Naive B cell (primary cell): ENCODE data around the gene GNA14. TPM values are rescaled to one million over a fixed set of nuclear protein-coding genes. Genes with fewer than 3 reads are reported as not detected.
"Not testable (repeated sequence)": the region's sequence is repeated elsewhere in the genome, so short reads cannot be mapped to it uniquely, and the experiment has no call there.

ENCODE experiments used
- ATAC-seq, 2 donors: fragments of 150-1000 bp; cut with Tn5 transposase; 2 replicates each; pipeline ENCODE4 v1.10.0; 2021; ENCODE audit warnings: low read depth in 2 of 2, mild to moderate bottlenecking in 2 of 2, moderate library complexity in 2 of 2
- DNase-seq: peaks from one replicate; pipeline ENCODE4 v3.0.0; 2022
- H3K27ac Mint-ChIP-seq, 6 donors: one replicate each; pipeline ENCODE4 v1.8.0; 2020 to 2022; ENCODE audit warnings: mild to moderate bottlenecking in 6 of 6, mixed read lengths in 6 of 6, moderate library complexity in 5 of 6, inconsistent platforms in 2 of 6
- H3K27me3 Mint-ChIP-seq, 3 donors: one replicate each; pipeline ENCODE4 v1.8.0; 2021 to 2022; ENCODE audit warnings: mixed read lengths in 3 of 3, mild to moderate bottlenecking in 1 of 3
- H3K36me3 Mint-ChIP-seq, 2 donors: one replicate each; pipeline ENCODE4 v1.8.0; 2020 to 2022; ENCODE audit warnings: mixed read lengths in 2 of 2, inconsistent platforms in 1 of 2, mild to moderate bottlenecking in 1 of 2
- H3K4me1 Mint-ChIP-seq, 3 donors: one replicate each; pipeline ENCODE4 v1.8.0; 2020 to 2022; ENCODE audit warnings: mixed read lengths in 3 of 3, inconsistent platforms in 1 of 3, mild to moderate bottlenecking in 1 of 3, moderate library complexity in 1 of 3
- H3K4me3 Mint-ChIP-seq, 8 donors: one replicate each; pipeline ENCODE4 v1.8.0; 2020 to 2022; ENCODE audit warnings: mild to moderate bottlenecking in 8 of 8, mixed read lengths in 8 of 8, moderate library complexity in 8 of 8, inconsistent platforms in 2 of 8
- H3K9me3 Mint-ChIP-seq, 7 donors: one replicate each; pipeline ENCODE4 v1.8.0; 2020 to 2022; ENCODE audit warnings: mixed read lengths in 7 of 7, mild to moderate bottlenecking in 5 of 7, inconsistent platforms in 2 of 7, moderate library complexity in 1 of 7
- polyA plus RNA-seq, 6 donors: library from polyadenylated mRNA; unstranded; fragments of 300-500 nt; fragmentation: Illumina TruSeq; gene quantifications; one replicate each; pipeline ENCODE4 v1.2.3, GENCODE V29; 2021; ENCODE audit warnings: low read depth in 6 of 6

Gene GNA14
- polyA plus RNA-seq, 6 donors from 2014 or later = not detected

DNA sequence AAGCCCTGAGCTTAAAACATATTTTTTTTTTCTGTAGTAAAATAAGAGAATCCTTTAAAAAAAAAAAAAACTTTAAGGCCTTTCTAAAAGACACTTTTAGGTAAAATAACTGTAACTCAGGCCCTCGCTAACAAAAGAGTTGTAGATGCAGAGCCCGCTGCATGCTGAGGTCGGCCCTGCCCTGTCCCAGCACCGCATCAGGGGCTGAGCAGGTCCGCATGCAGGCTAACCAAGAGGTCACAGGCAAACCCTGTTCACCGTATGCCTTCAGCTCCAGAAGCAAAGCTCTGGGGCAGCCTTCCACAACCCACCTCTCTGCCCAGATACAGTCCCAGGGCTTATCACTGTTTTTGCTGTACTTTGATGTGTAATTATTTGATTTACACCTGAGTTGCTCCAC is 216.1 kb downstream of the GNA14 start:
- ATAC-seq (no peak), DNase-seq (no peak)
- Mint-ChIP-seq H3K4me3 (no peak overlapping the region), H3K36me3 (no peaks in the 10 kb centered on the region), H3K27me3 (peaks cover 6 to 15% (median 9%) of the 10 kb centered on the region in 3 donors), H3K9me3 (no peaks in the 10 kb centered on the region), H3K4me1 (peaks cover 0 to 6% (median 3%) of the 10 kb centered on the region in 3 donors), H3K27ac (no peak overlapping the region)

DNA sequence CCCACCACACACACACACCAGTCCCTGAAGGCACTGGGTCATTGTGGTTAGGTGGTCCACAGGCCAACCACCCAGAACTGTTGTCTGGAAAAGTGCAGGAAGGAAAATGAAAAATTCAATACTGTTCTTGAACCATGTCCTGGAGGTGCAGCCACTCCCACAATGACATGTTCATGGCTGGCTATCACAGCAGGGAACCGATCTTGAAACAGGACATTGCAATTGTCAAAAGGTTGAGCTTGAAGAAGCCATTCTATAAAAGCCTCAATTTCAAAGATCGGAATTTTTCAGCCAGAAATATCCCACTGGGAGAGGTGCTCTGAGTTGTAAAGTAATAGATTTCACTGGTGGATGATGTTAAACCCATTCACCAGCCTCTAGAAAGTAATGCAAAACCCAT is 218.2 kb downstream of the GNA14 start:
- H3K9me3 Mint-ChIP-seq = no peaks in the 10 kb centered on the region
- H3K36me3 Mint-ChIP-seq = no peaks in the 10 kb centered on the region
- DNase-seq (no peak), ATAC-seq (no peak)
- peaks cover 0 to 6% (median 3%) of the 10 kb centered on the region in 3 donors for H3K4me1 Mint-ChIP-seq
- H3K27ac Mint-ChIP-seq = no peak overlapping the region
- no peak overlapping the region for H3K4me3 Mint-ChIP-seq
- peaks cover 6 to 12% (median 8%) of the 10 kb centered on the region in 3 donors for H3K27me3 Mint-ChIP-seq

- Mint-ChIP-seq H3K4me3 (no peak overlapping the region), H3K27ac (no peak overlapping the region), H3K27me3 (peaks cover 0 to 12% (median 0%) of the 10 kb centered on the region in 3 donors), H3K9me3 (peaks cover 0 to 2% (median 0%) of the 10 kb centered on the region in 7 donors), H3K36me3 (no peaks in the 10 kb centered on the region), H3K4me1 (no peaks in the 10 kb centered on the region)
- DNase-seq = no peak
- no peak for ATAC-seq
Measured at GRCh38 chr9:77427256-77427927, 220.7 kb downstream of the GNA14 start.

DNA sequence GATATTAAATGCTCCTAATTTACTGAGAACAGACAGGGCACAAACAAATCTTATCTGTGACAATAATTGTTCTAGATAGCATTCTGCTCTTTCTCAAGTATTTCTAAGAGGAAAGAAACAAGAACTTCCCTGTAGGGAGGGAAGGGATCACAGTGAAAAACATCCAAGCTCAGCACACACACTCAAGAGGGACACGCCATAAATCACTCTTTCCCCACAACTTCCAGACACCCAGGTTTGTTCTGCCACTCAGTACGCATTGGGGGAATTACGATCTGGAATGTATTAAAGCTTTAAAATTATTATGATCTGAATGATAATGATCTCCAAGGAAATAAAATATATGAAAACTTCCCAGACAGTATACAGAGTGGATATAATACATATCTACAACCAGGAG is 221.4 kb downstream of the GNA14 start:
- Mint-ChIP-seq H3K27ac (no peak overlapping the region), H3K9me3 (peaks cover 0 to 2% (median 0%) of the 10 kb centered on the region in 7 donors), H3K4me3 (no peak overlapping the region), H3K4me1 (no peaks in the 10 kb centered on the region), H3K27me3 (peaks cover 0 to 12% (median 0%) of the 10 kb centered on the region in 3 donors), H3K36me3 (no peaks in the 10 kb centered on the region)
- ATAC-seq (no peak), DNase-seq (no peak)

DNA sequence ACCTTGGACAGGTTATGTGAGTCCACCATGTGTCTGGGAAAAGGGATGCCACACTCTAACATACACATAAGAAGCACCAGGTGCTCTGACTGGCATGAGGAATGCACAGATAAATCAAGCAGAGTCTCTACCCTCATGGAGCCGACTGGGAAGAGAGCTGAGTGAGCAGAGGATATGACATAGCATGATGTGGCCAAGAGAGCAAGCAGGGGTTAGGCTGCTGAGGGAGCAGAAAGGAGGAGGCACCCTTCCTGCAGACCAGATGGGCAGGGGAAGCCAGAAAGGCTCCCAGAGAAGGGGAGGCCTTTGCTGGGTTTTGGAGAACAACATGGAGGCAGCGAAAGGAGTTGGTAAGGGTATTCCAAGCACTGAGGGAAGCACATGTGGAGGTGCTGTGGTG is 223.1 kb downstream of the GNA14 start:
- H3K4me3 Mint-ChIP-seq = no peak overlapping the region

DNA sequence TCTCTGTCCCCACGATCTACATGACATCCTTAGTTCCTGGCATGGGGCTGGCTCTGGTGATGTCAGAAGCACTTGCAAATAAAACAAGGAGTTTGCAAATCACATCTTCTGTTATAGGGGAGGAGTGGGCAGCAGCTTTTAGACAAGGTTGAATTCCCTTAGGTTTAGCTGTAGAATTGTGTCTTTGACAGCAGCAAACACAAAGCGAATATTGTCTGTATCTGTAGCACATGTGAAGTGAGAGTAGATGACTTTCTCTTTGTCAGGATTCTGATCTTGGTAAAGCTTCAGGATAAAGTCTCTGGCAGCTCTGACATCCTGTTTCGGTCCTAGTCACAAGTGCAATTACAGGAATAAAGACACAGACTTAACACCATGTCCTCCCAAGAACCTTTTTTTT is 224.3 kb downstream of the GNA14 start:
- H3K27ac Mint-ChIP-seq = no peak overlapping the region
- H3K4me3 Mint-ChIP-seq = no peak overlapping the region
- H3K4me1 Mint-ChIP-seq = no peaks in the 10 kb centered on the region
- DNase-seq (no peak), ATAC-seq (no peak)
- H3K36me3 Mint-ChIP-seq = no peaks in the 10 kb centered on the region
- H3K27me3 Mint-ChIP-seq = peaks cover 0 to 7% (median 0%) of the 10 kb centered on the region in 3 donors
- H3K9me3 Mint-ChIP-seq = peaks cover 0 to 2% (median 0%) of the 10 kb centered on the region in 7 donors

More for the DNA sequence above, 223.1 kb downstream of the GNA14 start:
- DNase-seq = no peak
- peaks cover 0 to 7% (median 0%) of the 10 kb centered on the region in 3 donors for H3K27me3 Mint-ChIP-seq
- H3K36me3 Mint-ChIP-seq = no peaks in the 10 kb centered on the region
- H3K27ac Mint-ChIP-seq = no peak overlapping the region
- no peak for ATAC-seq
- H3K4me1 Mint-ChIP-seq = no peaks in the 10 kb centered on the region
- peaks cover 0 to 2% (median 0%) of the 10 kb centered on the region in 7 donors for H3K9me3 Mint-ChIP-seq

DNA sequence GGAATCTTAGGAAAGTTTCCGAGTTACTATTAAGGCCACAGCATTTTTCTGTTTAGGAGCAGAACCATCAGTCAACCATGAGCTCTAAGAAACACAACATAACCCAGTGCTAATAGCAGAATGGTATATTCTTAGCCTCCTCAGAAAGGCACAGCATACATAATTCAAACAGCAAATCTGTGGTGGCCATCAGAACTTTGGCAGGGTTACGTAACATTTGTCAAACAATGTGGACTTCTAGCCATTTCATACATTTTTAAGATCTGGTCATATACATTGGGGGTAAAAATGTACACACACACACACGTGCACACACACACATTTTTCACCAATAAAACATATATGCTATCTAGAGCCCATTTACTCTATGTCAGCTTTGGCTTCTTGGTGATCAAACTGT is 225.2 kb downstream of the GNA14 start:
- H3K9me3 Mint-ChIP-seq = peaks cover 0 to 2% (median 0%) of the 10 kb centered on the region in 7 donors
- no peak overlapping the region for H3K27ac Mint-ChIP-seq
- DNase-seq = no peak

DNA sequence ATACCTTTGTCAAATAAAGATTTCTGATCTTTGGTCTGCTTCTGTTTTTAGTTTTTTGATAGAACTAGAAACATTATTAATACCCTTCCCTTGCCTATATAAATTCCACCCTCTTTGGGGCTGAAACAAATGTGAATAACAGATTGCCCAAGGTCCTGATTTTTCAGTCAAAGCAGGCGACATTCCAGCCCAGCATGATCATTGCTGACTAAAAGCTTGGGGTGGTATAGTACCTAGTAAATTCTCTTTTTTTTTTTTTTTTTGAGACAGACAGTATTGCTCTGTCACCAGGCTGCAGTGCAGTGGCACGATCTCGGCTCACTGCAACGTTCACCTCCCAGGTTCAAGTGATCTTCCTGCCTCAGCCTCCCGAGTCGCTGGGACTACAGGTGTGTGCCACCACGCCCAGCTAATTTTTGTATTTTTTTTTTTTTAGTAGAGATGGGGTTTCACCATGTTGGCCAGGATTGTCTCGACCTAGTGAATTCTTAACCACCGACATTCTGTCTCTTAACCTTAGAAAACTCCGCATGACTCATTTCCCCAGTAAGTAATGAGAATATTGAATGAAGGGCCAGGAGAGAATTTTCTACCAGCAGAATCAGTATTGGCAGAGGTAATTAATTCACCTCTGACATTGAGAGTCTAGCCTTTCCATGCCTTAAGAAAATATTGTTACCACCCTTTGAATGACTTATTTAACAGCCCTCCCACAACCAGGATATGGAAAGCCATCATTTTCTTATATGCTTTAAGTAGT is 226.4 kb downstream of the GNA14 start:
- ATAC-seq = no peak
- H3K27ac Mint-ChIP-seq = peak overlapping the region in 2 of 6 donors; percentile 44 to 52
- no peaks in the 10 kb centered on the region for H3K36me3 Mint-ChIP-seq
- peaks cover 0 to 7% (median 0%) of the 10 kb centered on the region in 3 donors for H3K27me3 Mint-ChIP-seq
- peaks cover 0 to 2% (median 0%) of the 10 kb centered on the region in 7 donors for H3K9me3 Mint-ChIP-seq
- no peak for DNase-seq
- H3K4me1 Mint-ChIP-seq = no peaks in the 10 kb centered on the region
- H3K4me3 Mint-ChIP-seq = no peak overlapping the region

More for the DNA sequence above, 225.2 kb downstream of the GNA14 start:
- H3K4me3 Mint-ChIP-seq = no peak overlapping the region
- ATAC-seq = no peak
- H3K4me1 Mint-ChIP-seq = no peaks in the 10 kb centered on the region
- H3K27me3 Mint-ChIP-seq = peaks cover 0 to 7% (median 0%) of the 10 kb centered on the region in 3 donors
- no peaks in the 10 kb centered on the region for H3K36me3 Mint-ChIP-seq

DNA sequence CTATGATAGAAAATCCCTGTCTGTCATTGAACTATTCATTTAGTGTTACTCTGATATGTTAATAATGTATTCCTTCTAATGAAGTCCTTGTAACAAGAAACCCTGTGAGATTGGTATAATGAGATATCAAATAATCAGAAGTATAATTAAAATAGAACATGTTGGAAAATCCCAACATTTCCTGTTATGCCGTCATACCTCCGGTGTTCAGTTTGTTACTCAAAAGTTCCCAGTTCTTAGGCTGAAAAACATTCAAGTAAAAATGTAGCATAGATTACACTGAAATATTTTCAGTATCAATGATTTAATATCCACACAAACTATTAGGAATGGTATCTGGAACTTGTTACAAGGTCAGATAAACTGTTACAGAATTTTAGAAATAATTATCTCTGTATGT is 227.5 kb downstream of the GNA14 start:
- Mint-ChIP-seq H3K4me3 (no peak overlapping the region), H3K9me3 (peaks cover 0 to 2% (median 0%) of the 10 kb centered on the region in 7 donors), H3K4me1 (no peaks in the 10 kb centered on the region), H3K36me3 (no peaks in the 10 kb centered on the region), H3K27ac (no peak overlapping the region), H3K27me3 (peaks cover 0 to 7% (median 0%) of the 10 kb centered on the region in 3 donors)
- no peak for DNase-seq
- ATAC-seq = no peak

- Mint-ChIP-seq H3K4me3 (no peak overlapping the region), H3K4me1 (no peaks in the 10 kb centered on the region), H3K27me3 (no peaks in the 10 kb centered on the region), H3K27ac (no peak overlapping the region), H3K36me3 (no peaks in the 10 kb centered on the region), H3K9me3 (peaks cover 0 to 3% (median 0%) of the 10 kb centered on the region in 7 donors)
- no peak for ATAC-seq
- DNase-seq = no peak
Measured at GRCh38 chr9:77418226-77418625, 229.9 kb downstream of the GNA14 start.

- Mint-ChIP-seq H3K27ac (peak overlapping the region in 1 of 6 donors; percentile 88), H3K4me3 (no peak overlapping the region), H3K27me3 (no peaks in the 10 kb centered on the region), H3K36me3 (no peaks in the 10 kb centered on the region), H3K4me1 (no peaks in the 10 kb centered on the region), H3K9me3 (peaks cover 0 to 3% (median 0%) of the 10 kb centered on the region in 7 donors)
- ATAC-seq (no peak), DNase-seq (no peak)
Measured at GRCh38 chr9:77417566-77417965, 230.6 kb downstream of the GNA14 start.

- H3K4me1 Mint-ChIP-seq, H3K4me3 Mint-ChIP-seq, H3K27ac Mint-ChIP-seq, H3K27me3 Mint-ChIP-seq, ATAC-seq, DNase-seq: not testable (repeated sequence)
- peaks cover 31 to 35% of the 10 kb centered on the region in 2 donors for H3K36me3 Mint-ChIP-seq
- peaks cover 0 to 10% (median 3%) of the 10 kb centered on the region in 7 donors for H3K9me3 Mint-ChIP-seq
Measured at GRCh38 chr9:77408521-77408920, 239.6 kb downstream of the GNA14 start.

GRCh38 chr9:77403239-77403638 is 244.9 kb downstream of the GNA14 start:
- DNase-seq = no peak
- peaks cover 0 to 4% (median 0%) of the 10 kb centered on the region in 7 donors for H3K9me3 Mint-ChIP-seq
- H3K4me3 Mint-ChIP-seq = no peak overlapping the region
- H3K27me3 Mint-ChIP-seq = no peaks in the 10 kb centered on the region
- H3K27ac Mint-ChIP-seq = no peak overlapping the region
- peaks cover 25 to 28% of the 10 kb centered on the region in 2 donors for H3K36me3 Mint-ChIP-seq
- H3K4me1 Mint-ChIP-seq = peaks cover 0 to 3% (median 0%) of the 10 kb centered on the region in 3 donors
- ATAC-seq = no peak

DNA sequence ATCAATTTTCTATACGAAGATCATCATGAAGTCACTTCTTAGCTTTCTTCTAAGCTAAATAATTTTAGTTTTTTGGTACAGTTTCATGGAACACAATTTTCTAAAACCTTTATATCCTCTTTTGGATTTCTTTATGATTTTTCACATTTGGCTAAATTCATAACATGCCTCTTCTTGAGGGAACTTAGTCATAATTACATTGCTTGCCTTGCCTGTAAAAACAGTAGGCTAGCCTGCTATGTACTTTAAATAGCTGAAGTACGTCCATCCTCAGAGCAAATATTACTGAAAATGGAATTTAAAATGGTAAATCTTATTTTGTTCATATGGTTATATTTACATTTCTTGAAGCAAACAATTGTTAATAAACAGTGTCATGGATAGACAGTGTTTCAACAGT is 245.8 kb downstream of the GNA14 start:
- H3K27me3 Mint-ChIP-seq = no peaks in the 10 kb centered on the region
- H3K4me3 Mint-ChIP-seq = no peak overlapping the region
- ATAC-seq = no peak
- no peak overlapping the region for H3K27ac Mint-ChIP-seq
- no peak for DNase-seq
- H3K36me3 Mint-ChIP-seq = peaks cover 17 to 21% of the 10 kb centered on the region in 2 donors
- H3K4me1 Mint-ChIP-seq = no peaks in the 10 kb centered on the region
- H3K9me3 Mint-ChIP-seq = no peaks in the 10 kb centered on the region
